GM19324 (cell line): ENCODE results near the gene CD247.
"Not testable (repeated sequence)": the region's sequence is repeated elsewhere in the genome, so short reads cannot be mapped to it uniquely, and the experiment has no call there.

Experiments
- ATAC-seq: cut with Tn5 transposase; IDR thresholded peaks from one replicate; pipeline ENCODE4 v1.9.1; 2021; ENCODE audit warnings: mild to moderate bottlenecking, moderate library complexity; ENCODE audit not compliant: unreplicated experiment, low FRiP score

CD247 gene

DNA sequence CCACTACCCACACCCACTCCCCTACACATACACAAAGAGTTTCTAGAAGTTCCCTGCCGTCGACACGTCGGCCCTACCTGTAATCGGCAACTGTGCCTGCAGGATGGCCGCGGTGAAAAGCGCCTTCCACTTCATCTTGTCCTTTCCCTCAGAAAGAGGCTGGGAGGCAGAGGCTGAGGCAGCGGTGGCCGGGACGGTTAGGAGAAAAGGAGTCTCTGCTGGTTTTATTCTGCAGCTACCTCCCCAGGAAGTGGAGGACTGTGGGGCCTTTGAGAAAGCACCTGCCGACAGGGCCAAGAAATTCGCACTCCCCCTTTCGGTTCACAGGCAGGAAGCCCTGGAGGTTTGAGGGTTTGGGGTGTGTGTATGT is at the start of gene CD247:
Gene CD247 (minus strand): TSS at position 199 of the 370 bp plus-strand sequence. CDS start 64 bp downstream, at position 135.
- ATAC-seq = no peak

DNA sequence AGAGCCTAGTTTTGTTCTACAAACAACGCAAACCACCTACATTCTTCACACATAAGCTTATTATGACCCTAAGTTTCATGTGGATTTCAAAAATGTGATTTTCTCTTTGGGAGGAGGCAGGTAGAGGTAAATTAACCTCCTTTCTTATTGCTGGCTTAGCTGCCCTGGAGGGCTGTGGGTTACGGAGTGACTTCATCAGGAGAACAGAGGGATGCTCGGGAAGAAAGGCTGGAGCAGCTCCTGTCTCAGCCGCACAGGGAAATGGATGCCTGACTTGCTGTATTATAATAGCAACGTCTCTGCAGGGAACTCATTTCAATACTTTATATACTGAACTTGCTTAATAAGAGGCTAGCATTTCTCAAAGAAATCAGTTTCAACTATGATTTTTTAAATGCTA is 49.3 kb upstream of the CD247 start:
- ATAC-seq = no peak

DNA sequence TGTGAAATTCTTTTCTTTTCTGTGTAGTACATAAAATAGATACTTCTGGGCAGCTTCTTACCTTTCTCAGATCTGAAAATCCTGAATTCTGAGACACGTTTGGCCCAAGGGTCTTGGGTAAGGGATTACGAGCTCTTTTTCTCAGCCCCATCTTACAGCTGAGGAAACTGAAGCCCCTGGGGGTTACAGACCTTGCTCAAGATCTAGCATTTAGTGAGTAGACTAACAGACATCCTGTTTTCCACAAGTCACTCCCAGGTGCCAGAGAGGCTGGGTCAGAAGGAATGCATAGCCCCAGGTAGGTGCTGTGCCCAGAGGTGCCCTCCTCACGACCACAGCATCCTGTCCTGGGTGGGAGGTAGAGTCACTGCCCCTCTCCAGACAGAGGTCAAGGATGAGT is 48.4 kb upstream of the CD247 start:
- ATAC-seq = no peak

DNA sequence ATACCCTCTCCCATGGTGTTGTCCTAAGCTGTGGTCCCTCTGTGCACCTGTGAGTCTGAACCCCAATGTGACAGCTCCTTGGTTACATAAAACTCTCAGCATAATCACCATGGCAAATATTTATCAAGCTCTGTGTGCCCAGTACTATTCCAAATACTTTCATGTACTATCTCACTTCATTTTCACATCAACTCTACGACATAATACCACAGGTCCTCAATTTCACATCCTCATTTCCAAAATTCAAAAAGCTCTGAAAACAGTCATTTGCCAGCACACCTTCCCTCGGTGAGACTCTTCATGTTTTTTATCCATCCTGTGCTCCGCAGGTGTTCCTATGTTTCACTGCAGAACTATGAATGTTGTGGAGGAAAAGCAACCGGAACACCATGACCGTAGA is 47.6 kb upstream of the CD247 start:
- ATAC-seq = no peak

DNA sequence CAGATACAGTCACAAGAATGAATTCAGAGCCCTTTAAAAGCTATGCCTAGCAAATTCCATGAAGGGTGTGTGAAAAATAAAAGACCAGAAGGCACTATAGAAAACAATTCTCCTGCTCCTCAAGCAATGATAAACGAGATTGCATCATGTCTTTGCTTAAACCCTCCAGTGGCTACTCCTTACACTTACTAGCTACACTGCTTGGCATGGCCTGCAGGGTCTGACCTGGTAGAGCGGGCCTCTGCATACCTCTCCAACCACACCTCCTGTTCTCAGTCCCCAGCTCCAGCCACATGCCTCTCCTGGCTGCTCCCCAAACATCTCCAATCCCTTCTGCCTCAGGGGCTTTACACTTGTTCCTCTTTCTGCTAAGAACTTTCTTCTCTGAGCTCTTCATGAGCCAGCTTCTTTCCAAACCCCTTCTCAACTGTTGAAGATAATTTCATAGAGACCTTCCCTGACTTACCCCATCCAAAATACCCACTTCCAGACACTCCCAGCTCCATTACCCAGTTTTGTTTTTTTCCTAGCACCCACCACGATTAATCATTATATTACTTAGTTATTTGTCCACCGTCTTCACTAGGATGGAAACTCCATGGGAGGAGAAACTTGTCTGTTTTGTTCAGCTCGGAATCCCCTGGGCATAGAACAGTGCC is 46.4 kb upstream of the CD247 start:
- ATAC-seq = no peak

DNA sequence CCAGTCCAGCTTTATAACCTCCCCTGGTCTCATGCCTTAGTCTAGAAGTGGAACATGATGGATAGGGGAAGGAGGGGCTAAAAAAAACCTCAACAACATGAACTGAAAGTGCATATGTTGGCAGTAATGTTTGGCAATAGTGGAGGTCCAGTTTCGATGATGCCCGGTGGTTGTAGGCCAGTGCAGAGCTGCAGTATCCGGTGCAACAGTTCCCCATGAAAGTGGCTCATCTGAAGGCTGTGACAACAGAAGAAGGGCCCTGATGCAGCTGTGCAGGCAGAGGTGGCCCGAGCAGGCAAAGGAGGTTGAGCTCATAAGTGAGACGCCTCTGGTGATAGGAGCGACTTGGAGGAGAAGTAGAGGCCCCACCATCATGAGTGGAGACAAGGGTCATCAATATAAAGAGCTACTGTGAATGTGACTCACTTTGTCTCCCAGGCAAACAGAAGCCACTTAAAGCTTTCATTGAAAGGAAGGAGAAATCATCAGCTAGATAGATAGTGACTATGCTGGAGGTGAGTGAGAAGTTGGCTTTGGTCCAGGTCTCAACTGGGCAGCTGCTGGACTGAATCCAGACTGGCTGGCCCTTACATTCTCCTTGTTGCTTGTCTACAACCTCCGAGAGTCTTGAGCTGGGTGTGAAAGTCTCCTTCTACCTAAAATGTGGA is 45.4 kb upstream of the CD247 start:
- no peak for ATAC-seq

DNA sequence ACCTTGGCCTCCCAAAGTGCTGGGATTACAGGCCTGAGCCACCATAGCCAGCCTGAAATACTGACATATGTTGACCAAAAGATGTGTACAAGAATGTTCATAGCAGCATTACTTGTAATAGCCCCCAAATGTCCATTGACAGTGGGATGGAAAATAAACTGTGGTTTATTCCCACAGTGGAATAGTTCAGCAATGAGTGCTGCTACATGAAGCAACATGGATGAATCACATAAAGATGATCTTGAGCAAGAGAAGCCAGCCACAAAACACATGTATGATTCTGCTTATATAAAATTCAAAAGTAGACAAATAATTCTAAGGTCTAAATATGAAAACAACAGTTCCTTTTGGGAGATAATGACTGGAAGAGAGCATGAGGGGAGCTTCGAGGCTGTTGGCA is 44.4 kb upstream of the CD247 start:
- no peak for ATAC-seq

DNA sequence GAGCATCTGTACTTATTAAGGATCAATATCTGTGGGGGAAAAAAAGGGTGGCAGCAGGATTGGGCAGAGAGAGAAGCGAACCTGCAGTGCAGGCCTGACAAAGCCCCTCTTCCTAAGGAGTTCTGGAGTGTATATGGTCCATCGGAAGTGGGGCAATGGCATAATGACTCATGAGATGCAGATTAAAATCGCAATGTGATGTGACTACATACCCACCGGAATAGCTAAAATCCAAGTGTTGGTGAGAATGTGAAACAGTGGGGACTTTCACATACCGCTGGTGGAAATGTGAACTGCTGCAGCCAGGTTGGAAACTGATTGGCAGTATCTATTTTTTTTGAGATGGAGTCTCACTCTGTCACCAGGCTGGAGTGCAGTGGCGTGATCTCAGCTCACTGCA is 43.4 kb upstream of the CD247 start:
- ATAC-seq = no peak

DNA sequence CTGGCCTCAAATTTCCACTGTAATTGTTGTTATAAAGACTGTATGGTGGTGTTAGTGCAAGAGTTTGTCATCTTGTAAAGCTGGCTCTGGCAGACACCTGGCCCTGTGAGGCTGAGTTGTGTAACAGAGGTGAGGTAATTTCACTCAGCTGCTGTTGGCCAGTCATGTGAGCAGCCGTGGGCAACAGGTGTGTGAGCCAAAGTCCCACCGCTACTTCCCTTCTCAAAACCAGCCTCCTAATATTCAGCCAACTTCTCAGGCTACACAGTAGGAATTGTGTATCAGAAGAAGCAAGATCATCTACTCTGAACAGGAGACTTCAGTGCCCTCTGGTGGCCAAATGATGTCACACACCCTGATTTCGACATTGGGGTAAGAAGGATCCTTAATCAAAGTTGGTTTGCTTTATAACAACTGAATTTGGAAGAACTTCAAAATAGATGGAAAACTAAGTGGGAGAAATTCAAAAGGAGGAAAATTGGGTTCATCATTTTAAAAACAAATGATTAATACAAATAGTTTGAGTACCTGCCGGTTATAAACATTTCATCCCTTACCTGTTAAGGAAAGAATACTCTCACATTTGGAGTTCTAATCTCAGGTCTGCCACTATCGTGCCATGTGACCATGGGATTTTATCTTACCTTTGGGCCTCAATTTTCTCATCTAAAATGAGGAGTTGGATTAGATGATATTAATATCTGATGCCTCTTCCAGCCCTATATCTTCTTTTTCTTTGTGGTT is 37.8 kb upstream of the CD247 start:
- ATAC-seq = no peak

DNA sequence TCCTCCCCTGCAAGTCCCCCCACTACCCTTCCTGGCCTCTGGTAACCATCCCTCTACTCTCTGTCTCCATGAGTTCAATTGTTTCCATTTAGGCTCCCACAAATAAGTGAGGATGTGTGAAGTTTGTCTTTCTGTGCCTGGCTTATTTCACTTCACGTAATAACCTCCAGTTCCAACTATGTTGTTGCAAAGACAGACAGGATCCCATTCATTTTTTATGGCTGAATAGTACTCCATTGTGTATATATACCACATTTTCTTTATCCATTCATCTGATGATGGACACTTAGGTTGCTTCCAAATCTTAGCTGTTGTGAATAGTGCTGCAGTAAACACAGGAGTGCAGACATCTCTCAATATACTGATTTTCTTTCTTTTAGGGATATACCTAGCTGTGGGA is 36.7 kb upstream of the CD247 start:
- ATAC-seq = not testable (repeated sequence)

DNA sequence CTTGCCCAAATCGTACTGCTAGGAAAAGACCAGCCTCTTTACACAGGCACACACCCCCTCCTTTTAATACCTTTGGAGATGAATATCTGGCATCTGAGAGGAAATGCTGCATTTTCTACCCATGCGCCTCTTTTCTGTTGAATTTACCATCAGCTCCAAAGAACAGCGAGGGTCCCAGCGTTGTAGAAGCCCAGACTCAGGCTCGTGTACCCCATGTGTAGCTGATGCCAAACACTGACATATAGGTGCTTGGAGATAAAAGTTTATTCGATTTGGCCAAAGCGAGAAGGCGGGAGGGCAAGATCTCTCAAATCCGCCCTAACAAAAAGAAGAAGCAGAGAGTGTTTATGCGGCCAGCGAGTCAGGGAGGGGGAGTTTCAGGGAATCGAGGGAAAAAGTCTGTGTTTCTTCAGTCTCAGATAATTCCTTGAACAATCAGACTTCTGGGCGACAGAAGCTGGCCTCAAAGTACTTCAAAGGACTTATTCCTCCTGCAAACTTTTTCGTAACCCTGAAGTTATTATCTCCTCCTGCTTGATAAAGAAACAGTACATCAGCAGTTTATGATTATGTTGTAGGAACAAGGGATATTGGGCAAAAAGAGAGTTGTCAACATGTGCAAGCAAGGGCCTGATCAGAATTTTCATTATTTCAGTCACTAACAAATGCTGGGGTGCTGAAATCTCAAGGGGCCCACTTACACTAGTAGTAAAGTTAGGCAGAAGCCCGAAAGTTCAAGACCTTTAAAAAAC is 35.9 kb upstream of the CD247 start:
- ATAC-seq = peak; percentile 16

DNA sequence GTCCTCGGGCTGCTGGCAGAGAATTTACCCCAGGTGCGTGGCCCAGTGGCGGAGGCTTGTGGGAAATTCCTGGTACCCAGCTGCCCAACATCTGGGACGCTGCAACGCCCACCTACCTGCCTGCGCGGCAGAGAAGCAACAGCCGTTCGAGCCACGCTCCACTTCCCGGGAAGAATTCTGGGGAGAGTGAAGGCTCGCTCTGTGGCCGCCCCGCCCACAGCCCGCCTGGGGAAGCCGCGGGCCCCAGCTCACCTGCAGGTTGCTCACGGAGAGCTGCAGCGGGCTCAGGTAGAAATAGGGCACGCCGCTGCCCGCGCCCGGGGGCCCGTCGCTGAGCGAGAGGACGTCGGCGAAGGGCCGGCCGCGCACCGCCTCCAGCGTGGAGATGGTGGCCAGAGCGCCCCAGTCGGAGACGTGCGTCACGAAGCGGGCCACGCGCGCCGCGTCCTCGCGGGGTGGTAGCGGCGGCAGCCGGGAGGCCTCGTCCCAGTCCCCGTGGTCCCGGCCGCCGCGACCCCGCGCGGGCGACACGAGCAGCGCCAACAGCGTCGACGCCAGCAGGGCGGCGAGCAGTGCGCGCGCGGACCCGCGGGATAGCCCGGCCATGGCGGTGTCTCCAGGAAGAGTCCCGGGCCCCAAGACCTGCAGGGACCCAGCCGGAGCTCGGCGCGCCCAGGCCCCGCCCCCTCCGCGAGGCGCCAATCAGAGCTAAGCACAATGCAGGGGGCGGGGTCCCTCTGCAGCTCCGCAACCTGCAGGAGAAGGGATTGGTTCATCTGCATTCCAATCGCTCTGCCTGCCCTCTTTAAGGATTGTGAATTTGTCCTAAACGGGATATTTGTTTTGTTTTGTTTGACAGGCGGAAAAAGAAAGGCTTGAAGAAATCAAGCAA is 35.1 kb upstream of the CD247 start, which contains the start of gene CREG1:
Gene CREG1 (minus strand): TSS at position 627 of the 892 bp plus-strand sequence.
- peak; percentile 97 for ATAC-seq

DNA sequence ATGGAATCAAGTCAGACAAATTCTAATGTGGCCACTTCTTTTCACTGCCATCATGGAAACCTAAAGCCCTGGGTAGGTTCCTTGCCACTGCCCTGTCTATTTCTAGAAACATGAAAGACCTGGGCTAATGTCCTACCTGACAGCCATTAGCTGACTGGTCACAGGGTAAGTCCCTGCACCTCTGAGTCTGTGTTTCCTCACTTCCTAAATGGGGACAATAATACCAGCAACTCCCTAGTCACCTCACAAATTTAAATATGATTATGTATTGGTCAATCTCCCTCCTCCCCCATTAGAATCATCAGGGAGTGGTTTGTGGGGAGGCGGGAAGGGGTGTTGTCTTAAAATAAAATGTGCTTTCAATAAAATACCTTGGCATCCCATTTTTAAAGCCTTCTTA is 33.0 kb upstream of the CD247 start:
- no peak for ATAC-seq

DNA sequence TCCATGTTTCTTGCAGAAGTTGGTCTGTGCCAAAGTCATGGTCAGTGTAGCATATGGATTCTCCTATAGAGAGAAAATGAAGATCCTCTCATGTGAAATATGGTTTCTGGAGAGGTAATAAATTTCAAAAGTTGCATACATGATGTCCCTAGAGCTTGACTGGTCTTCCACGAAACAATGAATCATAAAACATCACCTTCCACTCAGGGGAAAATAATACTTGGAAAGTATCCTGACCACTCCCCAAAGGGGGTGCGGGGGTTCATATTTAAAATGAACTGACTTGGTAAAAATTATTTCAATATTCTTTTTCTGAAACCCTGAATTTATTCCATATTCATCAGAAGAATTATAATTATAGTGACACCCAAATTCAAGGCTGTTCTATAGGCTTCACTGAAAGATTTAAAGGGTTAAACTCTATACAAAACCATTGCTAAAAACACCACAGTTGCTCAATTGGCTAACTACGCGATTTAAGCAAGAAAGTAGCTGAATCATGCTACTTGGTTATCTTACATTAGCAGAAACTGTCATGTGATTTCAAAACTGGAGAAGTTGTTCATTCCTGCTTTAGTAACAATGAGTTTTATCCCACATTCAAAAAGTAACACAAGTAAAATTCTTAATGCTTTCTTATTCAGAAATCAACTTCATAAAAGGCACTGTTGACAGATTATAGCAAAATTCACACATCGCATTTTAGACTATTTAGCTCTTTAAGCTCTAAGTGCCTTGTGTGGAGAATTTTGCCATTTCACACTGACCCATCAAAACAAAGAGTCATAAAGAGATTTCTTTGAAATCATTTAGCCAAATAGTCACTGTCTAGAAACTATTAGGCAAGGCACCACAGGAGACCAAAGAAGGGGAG is 30.0 kb upstream of the CD247 start:
- ATAC-seq = no peak

DNA sequence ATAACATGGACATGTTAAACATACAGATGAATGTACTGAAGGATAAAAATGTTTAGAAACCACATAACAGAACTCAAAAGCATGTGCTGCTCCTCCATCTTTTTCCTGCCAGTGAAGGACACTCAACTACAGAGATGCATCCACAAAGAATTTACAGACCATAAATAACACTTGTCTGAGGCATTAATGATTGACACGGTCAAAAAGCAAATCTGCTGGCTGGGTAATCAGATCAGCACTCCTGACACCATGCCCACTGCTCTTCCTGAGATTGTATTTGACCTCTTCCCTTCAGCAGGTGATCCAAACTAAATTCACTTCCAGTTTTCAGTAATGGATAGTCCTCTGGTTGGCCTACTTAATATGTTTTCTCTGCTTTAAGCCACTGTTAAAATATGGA is 28.6 kb upstream of the CD247 start:
- ATAC-seq = no peak

DNA sequence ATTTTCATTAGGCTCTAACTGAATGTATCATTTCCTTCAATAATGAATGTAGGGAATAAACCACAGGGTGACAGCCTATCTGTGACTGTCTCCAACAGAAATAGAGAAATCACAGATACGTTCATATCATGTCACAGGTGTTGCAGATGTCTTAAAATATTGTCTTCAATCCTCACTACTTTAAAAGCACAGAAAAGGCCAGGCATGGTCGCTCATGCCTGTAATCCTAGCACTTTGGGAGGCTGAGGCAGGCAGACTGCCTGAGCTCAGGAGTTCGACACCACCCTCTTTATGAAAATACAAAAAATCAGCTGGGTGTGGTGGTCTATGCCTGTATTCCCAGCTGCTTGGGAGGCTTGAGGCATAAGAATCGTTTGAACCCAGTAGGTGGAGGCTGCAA is 27.0 kb upstream of the CD247 start:
- no peak for ATAC-seq

DNA sequence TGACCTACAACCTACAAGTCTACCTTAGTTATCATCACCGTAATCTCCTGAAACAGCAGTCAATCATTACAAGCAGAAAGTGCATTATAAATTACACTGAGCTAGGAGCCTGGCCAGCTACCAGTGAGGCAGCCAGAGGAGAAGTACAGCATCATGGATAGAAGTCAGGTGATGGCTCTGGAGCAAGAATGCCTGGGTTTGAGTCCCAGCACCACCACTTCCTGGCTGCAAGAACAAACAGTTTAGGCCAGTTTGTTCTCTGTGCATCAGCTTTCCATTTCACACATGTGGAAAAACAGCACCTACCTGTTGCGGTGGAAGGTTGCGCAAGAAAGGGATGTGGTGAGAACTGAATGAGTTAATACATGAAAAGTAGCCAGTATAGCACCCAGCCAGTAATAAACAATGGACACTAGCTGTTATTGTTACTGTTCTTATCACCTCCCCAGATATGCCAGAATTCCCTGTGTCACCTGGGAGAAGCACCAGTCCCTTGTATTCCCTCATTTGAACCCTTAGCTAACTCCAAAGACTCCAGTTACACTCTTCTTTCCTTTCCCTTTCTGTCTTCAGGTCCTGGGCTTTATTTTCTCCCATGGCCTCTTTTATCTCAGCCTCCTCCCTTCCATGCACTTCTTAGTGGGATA is 26.2 kb upstream of the CD247 start:
- no peak for ATAC-seq

DNA sequence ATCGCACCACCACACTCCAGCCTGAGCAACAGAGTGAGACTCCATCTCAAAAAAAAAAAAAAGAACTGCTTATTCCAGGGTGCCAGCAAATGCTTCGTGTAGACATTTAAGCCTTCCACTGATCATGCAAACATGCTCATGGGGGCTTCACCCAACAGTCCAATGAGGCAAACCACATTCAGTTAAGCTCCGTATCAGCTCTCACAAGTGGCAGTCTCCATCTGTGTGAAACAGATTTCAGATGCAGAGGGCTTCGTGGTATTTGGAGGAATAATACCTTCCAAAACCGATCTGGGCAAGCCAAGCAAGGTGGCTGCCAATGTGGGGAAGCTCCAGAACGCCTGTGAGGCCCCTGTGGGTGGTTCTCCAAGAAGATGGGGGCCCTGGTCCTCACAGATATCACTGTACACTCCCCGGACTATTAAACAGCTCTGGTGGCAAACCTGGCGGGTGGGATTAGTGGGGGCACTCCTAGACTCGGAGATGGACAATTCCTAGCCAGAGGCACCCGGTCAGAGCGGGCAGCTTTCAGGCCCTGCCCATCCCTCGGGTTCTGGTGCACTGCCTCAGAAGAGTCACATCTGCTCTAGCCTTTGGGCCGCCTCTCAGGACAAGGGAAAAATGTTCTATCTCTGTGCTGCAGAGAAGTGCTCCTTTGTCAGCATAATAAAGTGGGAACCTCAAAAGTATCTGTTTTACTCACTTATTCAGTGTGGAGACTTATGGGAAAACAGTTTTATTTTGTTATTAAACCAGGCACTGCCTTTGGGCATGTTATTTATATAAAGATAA is 25.1 kb upstream of the CD247 start:
- ATAC-seq = no peak
